Measurements from ENCODE around the gene GNAO1. TPM values are rescaled to one million over a fixed set of nuclear protein-coding genes. Genes with fewer than 3 reads are reported as not detected.

GNAO1 gene
- total and polyA plus RNA-seq, 2 of the 13 experiments (the other 11 are each of a cell fraction or from before 2014, with no cell fraction given): not detected

GRCh38 chr16:56347166-56347565 lies 155.9 kb downstream of the GNAO1 start:
- ChIA-PET CTCF (ENCODE audit: low intra/inter-chr PET ratio, low total read pairs) (no interaction called here), POLR2A (no interaction called here)
- Histone ChIP-seq H3K27ac (ENCODE audit: extremely low read length, insufficient read depth, low read length) (no peak overlapping the region), H3K9ac (ENCODE audit: insufficient read depth, low read depth, low read length) (no peak overlapping the region), H4K20me1 (ENCODE audit: insufficient read depth, low read length) (no peaks in the 10 kb centered on the region), H3K79me2 (ENCODE audit: insufficient read depth, low read length) (no peaks in the 10 kb centered on the region), H3K9me3 (ENCODE audit: low read length) (no peaks in the 10 kb centered on the region), H3K27me3 (ENCODE audit: control insufficient read depth in 1 of 2, insufficient read depth in 2 of 2, low read length in 2 of 2) (peaks cover 6 to 50% of the 10 kb centered on the region in 2 experiments; a peak in 4 of 5 replicates), H2AFZ (ENCODE audit: low read length) (no peak overlapping the region), H3K4me3 (replicated peaks in 1 of 3; ENCODE audit: insufficient read depth in 1 of 3, low read depth in 2 of 3, low read length in 3 of 3) (no peak overlapping the region), H3K4me1 (ENCODE audit: insufficient read depth, low read length) (peaks cover 22% of the 10 kb centered on the region), H3K36me3 (replicated peaks in 1 of 2; ENCODE audit: control insufficient read depth in 1 of 2, insufficient read depth in 2 of 2, low read length in 2 of 2) (no peaks in the 10 kb centered on the region), H3K4me2 (ENCODE audit: low read depth, low read length) (no peak overlapping the region)
- FAIRE-seq (no peak), DNase-seq (ENCODE audit: low spot score) (no peak), ATAC-seq (no peak)
- BruUV-seq (replicated peaks): no TSS peak
- 13% methylated on average over 3 of the region's 8 CpGs for WGBS (ENCODE audit: low lambda C conversion rate)
- in situ Hi-C loops (cut with HindIII; ENCODE audit: extremely low pct_ligation_motif_present, low pct_unique_long_range_greater_than_20kb): no loop called here
- intact Hi-C loops (cut with micrococcal nuclease; ENCODE audit: unreplicated experiment): no loop called here
- TF ChIP-seq BORCS8-MEF2B (CRISPR knock-in tag; IDR thresholded peaks at IDR 0.05): no peak
- no peak for TF ChIP-seq NR0B2 (CRISPR knock-in tag; IDR thresholded peaks at IDR 0.05)
- no peak for TF ChIP-seq ZFP36 (IDR thresholded peaks at IDR 0.05; ENCODE audit: borderline replicate concordance, low read depth, low read length, partially characterized antibody)
- no peak for TF ChIP-seq HNRNPLL (IDR thresholded peaks at IDR 0.05; ENCODE audit: low read depth, low read length, poor library complexity, severe bottlenecking)
- TF ChIP-seq ZNF646 (CRISPR knock-in tag; IDR thresholded peaks at IDR 0.05): no peak

Data from HepG2 (cell line).